WTC11 (cell line): Measurements from ENCODE around the gene GOLGA6C.
"Not testable (repeated sequence)": the region's sequence is repeated elsewhere in the genome, so short reads cannot be mapped to it uniquely, and the experiment has no call there.

Experiments used
- CBFB ChIP-seq: sonication (generic); formaldehyde crosslinking; IDR thresholded peaks from 2 replicates; pipeline ENCODE4 v1.8.1; 2022; ENCODE audit warnings: mild to moderate bottlenecking, low read depth, missing genetic modification reagents
- E2F1 ChIP-seq: sonication (generic); formaldehyde crosslinking; IDR thresholded peaks from 2 replicates; pipeline ENCODE4 v1.8.0; 2022; ENCODE audit warnings: mild to moderate bottlenecking, missing genetic modification reagents
- JUN ChIP-seq: sonication (generic); formaldehyde crosslinking; IDR thresholded peaks from 2 replicates; pipeline ENCODE4 v1.8.0; 2023; ENCODE audit warnings: mild to moderate bottlenecking, missing genetic modification reagents
- MAX ChIP-seq: sonication (generic); formaldehyde crosslinking; IDR thresholded peaks from 2 replicates; pipeline ENCODE4 v1.8.0; 2022; ENCODE audit warnings: mild to moderate bottlenecking, missing genetic modification reagents
- NFYB ChIP-seq: sonication (generic); formaldehyde crosslinking; conservative IDR thresholded peaks from 2 replicates; pipeline ENCODE4 v1.8.0; 2022; ENCODE audit warnings: low read depth, missing genetic modification reagents
- PREB ChIP-seq: sonication (generic); formaldehyde crosslinking; IDR thresholded peaks from 2 replicates; pipeline ENCODE4 v1.8.1; 2022; ENCODE audit warnings: mild to moderate bottlenecking, missing genetic modification reagents, moderate library complexity, borderline replicate concordance
- SMAD3 ChIP-seq: sonication (generic); formaldehyde crosslinking; IDR thresholded peaks from 2 replicates; pipeline ENCODE4 v1.8.0; 2022; ENCODE audit warnings: missing genetic modification reagents, mild to moderate bottlenecking, borderline replicate concordance
- TP53 ChIP-seq: sonication (generic); formaldehyde crosslinking; IDR thresholded peaks from 2 replicates; pipeline ENCODE4 v1.8.1; 2023; ENCODE audit warnings: mild to moderate bottlenecking, missing genetic modification reagents
- TF ChIP-seq, protein P1 (sequence below): fragments of 200-600 bp; IDR thresholded peaks from 2 replicates; pipeline ENCODE4 v1.8.0; 2022; ENCODE audit warnings: antibody characterized with exemption

DNA sequence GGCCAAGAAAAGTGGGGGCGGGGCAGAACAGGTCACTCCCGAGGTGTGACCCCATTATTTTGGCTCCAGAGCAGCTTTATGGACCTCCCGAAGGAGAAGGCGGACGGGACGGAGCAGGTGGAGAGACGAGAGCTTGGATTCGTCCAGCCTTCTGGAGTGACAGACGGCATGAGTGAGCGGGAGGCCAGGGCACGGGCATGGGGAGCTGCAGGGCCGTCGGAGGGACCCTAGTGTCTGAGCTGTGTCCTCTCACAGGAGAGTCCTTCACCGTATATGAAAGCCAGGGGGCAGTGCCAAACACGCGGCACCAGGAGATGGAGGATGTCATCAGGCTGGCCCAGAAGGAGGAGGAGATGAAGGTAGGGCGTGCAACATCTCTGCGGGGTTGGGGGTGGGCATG, 35.5 kb downstream of the GOLGA6C start:
- TF ChIP-seq, protein P1, sequence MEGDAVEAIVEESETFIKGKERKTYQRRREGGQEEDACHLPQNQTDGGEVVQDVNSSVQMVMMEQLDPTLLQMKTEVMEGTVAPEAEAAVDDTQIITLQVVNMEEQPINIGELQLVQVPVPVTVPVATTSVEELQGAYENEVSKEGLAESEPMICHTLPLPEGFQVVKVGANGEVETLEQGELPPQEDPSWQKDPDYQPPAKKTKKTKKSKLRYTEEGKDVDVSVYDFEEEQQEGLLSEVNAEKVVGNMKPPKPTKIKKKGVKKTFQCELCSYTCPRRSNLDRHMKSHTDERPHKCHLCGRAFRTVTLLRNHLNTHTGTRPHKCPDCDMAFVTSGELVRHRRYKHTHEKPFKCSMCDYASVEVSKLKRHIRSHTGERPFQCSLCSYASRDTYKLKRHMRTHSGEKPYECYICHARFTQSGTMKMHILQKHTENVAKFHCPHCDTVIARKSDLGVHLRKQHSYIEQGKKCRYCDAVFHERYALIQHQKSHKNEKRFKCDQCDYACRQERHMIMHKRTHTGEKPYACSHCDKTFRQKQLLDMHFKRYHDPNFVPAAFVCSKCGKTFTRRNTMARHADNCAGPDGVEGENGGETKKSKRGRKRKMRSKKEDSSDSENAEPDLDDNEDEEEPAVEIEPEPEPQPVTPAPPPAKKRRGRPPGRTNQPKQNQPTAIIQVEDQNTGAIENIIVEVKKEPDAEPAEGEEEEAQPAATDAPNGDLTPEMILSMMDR = not testable (repeated sequence)
- not testable (repeated sequence) for TF ChIP-seq PREB (CRISPR knock-in tag); NFYB (CRISPR knock-in tag); MAX (CRISPR knock-in tag); CBFB (CRISPR knock-in tag); TP53; JUN (CRISPR knock-in tag); SMAD3 (CRISPR knock-in tag); E2F1
